ENCODE results near the gene CD69. TPM values are rescaled to one million over a fixed set of nuclear protein-coding genes. Genes with fewer than 3 reads are reported as not detected.

CD69 gene
- total RNA-seq, 1 experiment from 2014 or later, result not detected

- Histone ChIP-seq H4K5ac (ENCODE audit: insufficient read length, low read depth, low read length) (no peak overlapping the region), H2BK15ac (ENCODE audit: low read depth, low read length) (no peak overlapping the region), H2AFZ (ENCODE audit: low read length) (no peak overlapping the region), H3K9me3 (ENCODE audit: control insufficient read depth, low read depth, low read length) (no peaks in the 10 kb centered on the region), H3K23me2 (ENCODE audit: insufficient read length, low read depth, low read length, poor library complexity, severe bottlenecking) (no peaks in the 10 kb centered on the region), H3K4me2 (ENCODE audit: insufficient read depth, insufficient read length, low read length) (no peak overlapping the region), H3K27ac (ENCODE audit: insufficient read length, low read depth, low read length) (no peak overlapping the region), H3K79me2 (ENCODE audit: insufficient read depth, low read length) (no peaks in the 10 kb centered on the region), H4K8ac (replicated peaks; ENCODE audit: insufficient read length, low read depth, low read length) (no peak overlapping the region), H3K18ac (ENCODE audit: insufficient read length, low read depth, low read length) (no peak overlapping the region), H4K20me1 (ENCODE audit: control insufficient read depth, insufficient read depth, insufficient read length) (no peaks in the 10 kb centered on the region), H3K23ac (ENCODE audit: insufficient read length, low read depth, low read length) (no peak overlapping the region), H3K56ac (ENCODE audit: insufficient read length, low read depth, low read length) (no peak overlapping the region), H4K91ac (ENCODE audit: insufficient read length, low read depth, low read length) (no peak overlapping the region), H3K14ac (ENCODE audit: insufficient read depth, low read length) (no peak overlapping the region), H3T11ph (ENCODE audit: low read length) (no peak overlapping the region), H3K4ac (ENCODE audit: low read depth, low read length) (no peak overlapping the region), H3K27me3 (ENCODE audit: insufficient read depth, low read length) (no peaks in the 10 kb centered on the region), H3K4me1 (ENCODE audit: insufficient read depth, low read length) (no peaks in the 10 kb centered on the region), H3K9ac (ENCODE audit: extremely low read depth, insufficient read length, low read length) (no peak overlapping the region), H2AK5ac (ENCODE audit: insufficient read length, low read length) (no peak overlapping the region), H2BK12ac (ENCODE audit: insufficient read length, low read depth, low read length) (no peak overlapping the region), H2BK120ac (ENCODE audit: low read depth, low read length, poor library complexity, severe bottlenecking) (no peak overlapping the region), H3K79me1 (ENCODE audit: insufficient read depth, low read depth, low read length, poor library complexity, severe bottlenecking) (no peaks in the 10 kb centered on the region), H2BK5ac (ENCODE audit: insufficient read length, low read length) (no peak overlapping the region), H2BK20ac (ENCODE audit: low read depth, low read length, poor library complexity, severe bottlenecking) (no peak overlapping the region)
- Mint-ChIP-seq H3K27ac (no peak overlapping the region), H3K9me3 (no peaks in the 10 kb centered on the region), H3K4me1 (peaks cover 7% of the 10 kb centered on the region in 2 experiments; a peak in 3 of 4 replicates), H3K27me3 (ENCODE audit: low read depth) (no peaks in the 10 kb centered on the region; the same call in 1 of the 2 replicates), H3K4me3 (no peak overlapping the region), H3K36me3 (ENCODE audit: insufficient read depth in 1 of 3, low read depth in 3 of 3) (no peaks in the 10 kb centered on the region)
- TF ChIP-seq CTCF (conservative IDR thresholded peaks at IDR 0.05), result no peak
- no peak for DNase-seq
These were observed 49.2 kb upstream of the CD69 start for GRCh38 chr12:9809866-9810265.

All from H9 (cell line).